GM03348 (cell line): ENCODE data around the gene ABCA10.
"Not testable (repeated sequence)": the region's sequence is repeated elsewhere in the genome, so short reads cannot be mapped to it uniquely, and the experiment has no call there.

Experiments
- DNase-seq: peaks from one replicate; pipeline ENCODE4 v3.0.0; 2012; ENCODE audit warnings: low spot score

Gene ABCA10, protein sequence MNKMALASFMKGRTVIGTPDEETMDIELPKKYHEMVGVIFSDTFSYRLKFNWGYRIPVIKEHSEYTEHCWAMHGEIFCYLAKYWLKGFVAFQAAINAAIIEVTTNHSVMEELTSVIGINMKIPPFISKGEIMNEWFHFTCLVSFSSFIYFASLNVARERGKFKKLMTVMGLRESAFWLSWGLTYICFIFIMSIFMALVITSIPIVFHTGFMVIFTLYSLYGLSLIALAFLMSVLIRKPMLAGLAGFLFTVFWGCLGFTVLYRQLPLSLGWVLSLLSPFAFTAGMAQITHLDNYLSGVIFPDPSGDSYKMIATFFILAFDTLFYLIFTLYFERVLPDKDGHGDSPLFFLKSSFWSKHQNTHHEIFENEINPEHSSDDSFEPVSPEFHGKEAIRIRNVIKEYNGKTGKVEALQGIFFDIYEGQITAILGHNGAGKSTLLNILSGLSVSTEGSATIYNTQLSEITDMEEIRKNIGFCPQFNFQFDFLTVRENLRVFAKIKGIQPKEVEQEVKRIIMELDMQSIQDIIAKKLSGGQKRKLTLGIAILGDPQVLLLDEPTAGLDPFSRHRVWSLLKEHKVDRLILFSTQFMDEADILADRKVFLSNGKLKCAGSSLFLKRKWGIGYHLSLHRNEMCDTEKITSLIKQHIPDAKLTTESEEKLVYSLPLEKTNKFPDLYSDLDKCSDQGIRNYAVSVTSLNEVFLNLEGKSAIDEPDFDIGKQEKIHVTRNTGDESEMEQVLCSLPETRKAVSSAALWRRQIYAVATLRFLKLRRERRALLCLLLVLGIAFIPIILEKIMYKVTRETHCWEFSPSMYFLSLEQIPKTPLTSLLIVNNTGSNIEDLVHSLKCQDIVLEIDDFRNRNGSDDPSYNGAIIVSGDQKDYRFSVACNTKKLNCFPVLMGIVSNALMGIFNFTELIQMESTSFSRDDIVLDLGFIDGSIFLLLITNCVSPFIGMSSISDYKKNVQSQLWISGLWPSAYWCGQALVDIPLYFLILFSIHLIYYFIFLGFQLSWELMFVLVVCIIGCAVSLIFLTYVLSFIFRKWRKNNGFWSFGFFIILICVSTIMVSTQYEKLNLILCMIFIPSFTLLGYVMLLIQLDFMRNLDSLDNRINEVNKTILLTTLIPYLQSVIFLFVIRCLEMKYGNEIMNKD (N-terminal part only)

DNA sequence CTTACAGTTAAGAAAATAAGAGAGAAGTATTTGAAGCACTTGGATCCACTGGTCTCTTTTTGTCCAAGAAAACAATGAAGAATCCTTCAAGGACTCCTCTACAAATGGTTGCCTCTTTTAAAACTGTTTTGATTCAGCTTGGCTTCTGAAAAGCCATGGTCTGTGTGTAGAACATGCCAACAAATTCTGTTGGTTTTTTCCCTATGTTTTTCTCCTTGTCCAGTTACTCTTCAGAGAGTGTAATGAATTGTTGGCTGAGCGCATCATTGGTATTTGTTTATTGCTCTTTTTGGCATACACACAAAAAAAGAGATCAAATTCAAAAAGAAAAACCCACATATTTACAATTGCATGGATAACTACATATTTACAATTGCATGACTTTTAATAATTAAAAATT is at the start of gene ABCA10:
Gene ABCA10 (minus strand): TSS at position 249 of the 400 bp plus-strand sequence. CDS start 3,466 bp downstream, outside the sequence.
- DNase-seq: no peak

DNA sequence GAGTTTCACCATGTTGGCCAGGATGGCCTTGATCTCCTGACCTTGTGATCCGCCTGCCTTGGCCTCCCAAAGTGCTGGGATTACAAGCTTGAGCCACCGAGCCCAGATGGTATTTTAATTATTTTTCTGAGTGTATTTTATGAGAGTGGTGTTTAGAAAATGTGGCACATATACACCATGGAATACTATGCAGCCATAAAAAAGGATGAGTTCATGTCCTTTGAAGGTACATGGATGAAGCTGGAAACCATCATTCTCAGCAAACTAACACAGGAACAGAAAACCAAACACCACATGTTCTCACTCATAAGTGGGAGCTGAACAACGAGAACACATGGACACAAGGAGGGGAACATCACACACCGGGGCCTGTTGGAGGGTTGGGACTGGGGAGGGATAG is 47.7 kb upstream of the ABCA10 start:
- not testable (repeated sequence) for DNase-seq

DNA sequence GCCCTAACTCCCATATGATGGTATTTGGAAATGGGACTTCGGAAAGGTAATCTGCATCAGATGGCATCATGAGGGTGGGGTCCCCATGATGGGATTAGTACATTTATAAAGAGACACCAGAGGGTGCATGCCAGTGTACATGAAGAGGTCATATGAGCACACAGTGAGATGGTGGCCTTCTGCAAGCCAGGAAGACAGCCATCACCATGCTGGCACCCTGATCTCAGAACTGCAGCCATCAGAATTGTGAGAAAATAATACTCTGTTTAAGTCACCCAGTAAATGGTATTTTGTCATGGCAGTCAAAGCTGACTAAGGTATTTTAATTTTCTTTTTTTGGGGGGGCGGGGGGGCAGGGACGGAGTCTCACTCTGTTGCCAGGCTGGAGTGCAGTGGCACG is 47.1 kb upstream of the ABCA10 start:
- no peak for DNase-seq

DNA sequence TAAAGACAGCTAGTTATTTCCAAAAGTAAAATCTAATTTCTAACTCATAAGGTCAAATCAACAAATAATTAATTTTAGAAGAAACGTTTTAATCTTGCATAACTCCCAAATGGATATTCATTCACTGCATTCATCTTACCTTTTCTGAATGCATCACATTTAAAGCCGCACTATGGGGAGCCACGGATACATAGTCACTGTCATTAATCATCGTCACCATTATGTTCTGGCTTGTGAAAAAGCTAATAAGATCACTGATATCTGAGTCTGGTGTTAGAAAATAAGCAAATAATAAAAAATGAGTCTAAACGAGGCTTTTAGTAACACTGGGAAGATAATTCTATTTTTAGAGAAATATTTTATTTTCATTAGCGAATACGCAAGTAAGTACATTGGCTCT is 42.4 kb upstream of the ABCA10 start:
- no peak for DNase-seq

DNA sequence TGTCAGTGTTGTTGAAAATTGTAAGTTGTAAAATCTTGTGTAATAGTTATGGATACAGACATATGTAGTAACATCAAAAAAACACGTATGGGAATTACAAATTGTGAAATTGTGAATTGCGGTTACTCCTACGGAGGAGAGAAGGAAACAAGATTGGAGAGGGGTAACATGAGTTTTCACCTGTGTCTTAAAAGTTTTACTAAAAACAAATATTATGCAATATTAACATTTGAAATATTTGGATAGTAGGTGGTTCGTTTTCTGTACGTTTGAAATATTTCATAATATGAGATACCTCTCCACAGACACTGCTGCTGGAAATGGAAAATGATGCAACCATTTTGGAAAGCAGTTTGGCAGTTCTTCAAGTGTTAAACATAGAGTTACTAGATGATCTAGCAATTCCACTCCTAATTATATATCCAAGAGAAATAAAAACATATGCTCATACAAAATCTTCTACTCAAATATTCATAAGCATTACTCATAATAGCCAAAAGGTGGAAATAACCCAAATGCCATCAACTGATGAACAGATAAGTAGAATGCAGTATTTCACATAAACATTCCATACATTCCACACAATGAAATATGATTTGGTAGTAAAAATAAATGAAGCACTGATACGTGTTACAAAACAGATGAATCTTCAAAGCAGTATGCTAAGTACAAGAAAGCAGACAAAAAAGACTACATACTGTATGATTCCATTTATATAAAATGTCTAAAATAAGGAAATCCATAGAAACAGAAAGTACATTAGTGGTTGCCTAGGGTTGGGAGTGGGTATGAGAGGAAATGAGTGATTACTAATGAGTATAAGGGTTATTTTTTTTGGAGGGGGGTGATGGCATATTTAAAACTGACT is 40.7 kb upstream of the ABCA10 start:
- peak; percentile 10 for DNase-seq

DNA sequence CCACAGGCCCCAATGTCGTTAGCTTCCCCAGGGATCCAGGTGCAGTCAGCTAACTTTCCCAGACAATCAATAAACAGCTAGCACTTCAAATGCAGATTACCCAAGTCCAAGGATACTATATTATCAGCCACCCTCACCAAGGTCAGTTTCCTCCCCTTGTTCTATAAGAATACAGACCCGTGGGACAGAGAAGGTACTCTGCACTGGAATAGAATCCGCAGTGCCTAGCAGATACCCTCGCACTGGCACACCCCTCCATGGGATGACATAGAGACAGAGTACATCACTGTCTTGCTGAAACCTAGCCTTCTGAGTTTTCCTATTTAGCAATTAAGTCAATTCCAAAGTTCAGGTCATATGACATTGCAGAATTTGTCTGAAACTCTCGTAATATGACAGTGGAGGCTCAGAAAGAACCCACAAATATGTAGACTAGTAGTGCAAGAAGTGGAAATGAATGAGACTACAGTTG is 40.0 kb upstream of the ABCA10 start:
- no peak for DNase-seq

DNA sequence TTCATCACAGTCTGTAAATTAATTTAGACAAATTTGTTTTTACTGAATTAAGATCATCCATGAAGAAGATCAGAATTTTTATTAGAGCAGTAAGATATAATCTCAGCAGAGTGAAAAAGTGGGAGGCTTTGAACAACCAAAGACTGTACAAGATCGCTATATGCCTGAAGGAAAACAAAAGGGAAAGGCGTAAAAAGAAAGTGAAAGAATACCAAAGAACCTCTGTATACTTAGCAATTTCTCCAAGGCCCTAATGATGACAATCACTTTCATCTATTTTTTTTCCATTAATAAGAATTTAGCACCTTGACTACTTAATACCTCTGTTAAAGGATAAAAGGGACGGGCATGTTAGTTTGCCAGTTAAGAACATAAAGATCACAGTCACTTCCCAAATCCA is 38.6 kb upstream of the ABCA10 start:
- no peak for DNase-seq

DNA sequence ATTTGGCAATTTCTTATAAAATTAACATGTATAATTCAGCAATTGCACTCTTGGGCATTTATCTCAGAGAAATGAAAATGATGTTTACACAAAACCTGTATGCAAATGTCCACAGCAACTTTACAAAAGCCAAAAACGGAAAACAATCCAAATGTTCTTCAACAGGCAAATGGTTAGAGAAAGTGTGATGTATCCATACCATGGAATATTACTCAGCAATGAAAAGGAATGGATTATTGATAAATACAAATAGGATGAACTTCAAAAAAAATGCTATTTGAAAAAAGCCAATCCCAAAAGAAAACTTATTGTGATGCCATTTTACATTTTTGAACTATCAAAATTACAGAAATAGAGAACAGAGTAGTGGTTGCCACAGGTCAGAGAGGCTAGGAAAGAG is 37.2 kb upstream of the ABCA10 start:
- DNase-seq: no peak

DNA sequence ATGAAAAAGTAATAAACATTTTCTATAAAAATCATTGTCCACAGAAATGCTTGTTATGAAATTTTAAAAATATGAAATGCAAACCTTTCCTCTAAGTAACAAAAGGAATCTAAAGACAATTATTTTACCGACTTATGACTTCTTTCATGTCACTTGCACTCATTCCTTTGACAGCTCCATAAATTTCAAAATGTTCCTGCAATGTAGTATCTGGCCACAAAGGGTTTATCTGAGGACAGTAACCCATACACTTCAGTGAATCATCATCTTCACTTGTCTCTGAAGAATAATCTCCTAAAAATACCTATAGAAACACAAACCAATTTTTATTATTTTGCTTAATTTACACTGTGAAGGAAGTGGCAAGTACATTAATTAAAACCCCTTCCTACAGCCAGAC is 25.6 kb upstream of the ABCA10 start:
- no peak for DNase-seq

DNA sequence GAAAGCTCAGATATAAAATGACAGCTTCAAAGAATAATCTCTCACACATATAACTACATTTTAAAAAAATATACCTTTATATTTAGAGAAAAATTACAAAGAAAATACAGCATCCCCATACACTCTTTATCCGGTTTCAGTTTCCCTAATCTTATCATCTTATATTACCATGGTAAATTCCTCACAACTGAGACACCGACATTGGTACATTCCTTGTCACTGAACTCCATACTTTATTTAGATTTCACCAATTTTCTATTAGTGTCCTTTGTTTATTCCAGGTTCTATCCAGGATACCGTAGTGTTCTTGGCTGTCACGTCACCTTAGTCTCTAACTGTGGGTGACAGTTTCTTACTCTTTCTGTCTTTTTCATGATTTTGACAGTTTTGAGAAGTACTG is 22.0 kb upstream of the ABCA10 start:
- DNase-seq: no peak

DNA sequence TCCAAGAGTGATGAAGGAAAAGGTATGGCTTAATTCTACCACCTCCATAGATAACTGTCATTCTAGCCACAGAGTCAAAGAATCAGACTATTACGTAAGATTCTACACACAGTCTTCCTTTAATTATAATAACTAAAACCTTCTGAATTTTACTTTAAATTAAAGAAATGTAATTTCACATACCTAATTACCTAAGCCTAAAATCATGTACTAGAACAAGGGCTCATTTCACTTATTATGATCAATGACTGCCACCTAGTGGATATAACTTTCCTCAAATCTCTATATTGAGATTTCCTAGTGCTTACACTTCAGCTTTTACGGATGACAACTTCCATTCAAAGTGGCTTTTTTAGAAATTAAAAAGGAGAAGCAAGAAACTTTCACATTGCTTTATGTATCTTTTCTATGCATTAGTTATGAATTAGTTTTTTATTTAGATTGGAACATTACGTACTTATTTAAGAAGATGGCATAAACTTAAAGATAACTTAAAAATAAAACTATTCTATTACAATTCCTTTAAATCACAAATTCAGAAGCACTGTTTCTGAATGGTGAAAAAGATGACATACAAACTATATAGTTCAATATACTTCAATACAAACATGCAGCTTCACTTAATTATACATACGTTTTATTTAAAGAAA is 18.2 kb upstream of the ABCA10 start:
- DNase-seq: peak; percentile 61

DNA sequence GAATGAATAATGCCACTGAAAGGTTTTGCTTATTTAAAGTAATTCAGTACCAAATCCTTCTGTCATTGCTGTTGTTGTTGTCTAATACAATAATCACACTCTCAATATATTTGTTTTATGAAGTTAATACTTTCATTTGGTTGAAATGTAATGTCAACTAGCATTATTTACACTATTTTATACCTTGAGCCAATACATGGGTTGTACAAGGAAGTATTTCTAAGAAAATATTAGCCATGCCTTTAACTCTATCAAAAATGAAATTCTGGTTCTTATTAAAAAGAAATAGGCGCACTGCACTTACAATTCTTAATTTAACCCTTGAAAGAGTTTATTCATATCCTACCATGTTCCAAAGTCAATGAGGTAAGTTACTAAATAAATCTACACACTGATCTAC is 17.6 kb upstream of the ABCA10 start:
- no peak for DNase-seq

DNA sequence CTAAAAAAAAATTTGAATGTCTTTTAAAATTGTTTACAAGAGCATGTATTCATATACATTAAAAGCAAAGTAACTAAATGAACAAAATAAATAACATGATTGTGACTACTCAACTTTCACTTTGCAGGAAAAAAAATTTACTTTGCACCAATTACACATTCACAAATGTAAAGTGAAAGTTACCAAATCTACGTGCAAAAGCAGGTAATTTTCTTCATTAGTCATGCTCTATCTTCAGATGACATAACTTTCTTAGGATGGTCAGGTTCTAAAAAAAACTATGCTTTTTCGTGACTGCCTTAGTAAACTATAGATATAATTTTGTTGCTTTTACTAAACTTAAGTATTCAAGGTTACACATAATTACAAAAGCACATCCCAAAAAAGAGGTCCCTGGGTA is 17.0 kb upstream of the ABCA10 start:
- DNase-seq: no peak

DNA sequence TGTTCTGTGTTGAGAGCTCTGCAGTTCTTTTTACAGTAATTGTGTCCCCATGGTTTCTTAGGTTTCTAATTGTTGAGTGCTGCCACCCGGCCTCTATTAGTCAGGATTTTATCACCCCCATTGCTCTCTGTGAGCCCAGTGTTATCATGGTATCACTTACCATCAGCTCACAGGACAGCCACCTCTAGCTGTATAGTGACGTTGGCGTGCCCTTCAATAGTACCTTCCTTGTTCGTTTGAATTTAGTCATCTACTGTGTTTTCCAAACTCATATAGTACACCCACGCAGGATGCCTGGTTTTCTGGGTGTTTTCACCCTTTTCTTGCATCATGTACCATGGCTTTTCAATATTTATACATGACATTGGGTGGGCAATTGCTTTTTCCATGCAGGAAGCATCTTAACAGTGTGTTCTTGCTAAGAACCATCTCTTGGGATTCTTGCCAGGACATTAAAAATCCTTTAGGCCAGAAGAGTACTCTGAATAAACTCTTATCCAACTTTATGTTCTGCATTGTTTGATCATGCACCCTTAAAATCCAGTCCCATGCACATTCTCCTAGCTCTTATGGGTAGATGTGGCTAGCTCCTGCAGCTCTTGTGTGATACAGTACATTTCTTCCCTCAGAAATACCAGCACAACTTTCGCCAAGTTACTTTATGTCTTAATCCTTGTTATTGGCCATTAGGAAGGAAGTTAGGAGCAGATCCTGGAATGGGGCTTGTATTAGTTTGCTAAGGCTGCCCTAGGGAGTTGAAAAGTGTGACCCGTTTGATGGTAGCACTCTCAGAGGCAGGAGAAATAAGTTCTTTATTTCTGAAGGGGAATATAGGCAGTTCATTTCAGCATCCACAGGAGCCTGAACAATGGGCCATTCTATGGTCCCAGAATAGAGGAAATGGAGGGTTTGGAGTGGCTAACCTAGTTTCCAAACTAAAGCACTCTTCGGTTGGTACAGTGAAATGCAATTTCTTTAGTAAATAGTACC is 11.3 kb upstream of the ABCA10 start:
- DNase-seq: no peak

DNA sequence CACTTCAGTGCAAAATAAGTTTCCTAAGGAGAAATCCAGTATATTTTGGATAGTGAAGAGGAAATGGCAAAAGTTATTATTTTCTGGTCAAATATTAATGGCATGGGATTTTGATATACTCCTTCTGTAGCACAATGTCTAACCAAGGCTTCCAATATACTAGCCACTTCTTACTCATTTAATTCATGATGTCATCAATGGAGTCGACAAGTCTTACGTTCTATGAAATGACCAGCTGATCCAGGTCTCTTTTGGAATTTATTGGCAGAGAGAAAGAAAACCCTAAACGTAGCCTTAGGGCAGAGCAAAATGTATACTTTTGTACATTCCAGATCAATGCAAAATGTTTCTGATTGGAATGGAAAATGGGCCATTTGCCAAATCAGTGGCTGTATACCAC is 8.3 kb upstream of the ABCA10 start:
- DNase-seq: no peak

DNA sequence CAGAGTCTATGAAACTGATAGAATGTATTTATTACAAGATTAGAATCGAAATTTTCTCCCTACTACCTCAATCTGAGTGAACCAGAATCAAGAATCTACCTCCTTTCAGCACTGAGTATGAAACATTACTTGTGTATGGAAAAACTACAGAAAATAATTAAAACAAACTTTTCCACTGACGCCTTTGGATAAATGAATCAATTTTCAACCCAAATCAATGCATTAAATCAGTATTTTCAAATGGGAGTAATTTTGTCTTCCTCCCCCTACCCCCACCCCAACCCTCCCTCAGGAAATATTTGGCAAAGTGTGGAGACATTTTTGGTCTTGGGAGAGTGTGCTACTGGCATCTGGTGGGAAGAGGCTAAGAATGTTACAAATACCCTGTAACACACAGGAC is 7.8 kb upstream of the ABCA10 start:
- DNase-seq: peak; percentile 6

DNA sequence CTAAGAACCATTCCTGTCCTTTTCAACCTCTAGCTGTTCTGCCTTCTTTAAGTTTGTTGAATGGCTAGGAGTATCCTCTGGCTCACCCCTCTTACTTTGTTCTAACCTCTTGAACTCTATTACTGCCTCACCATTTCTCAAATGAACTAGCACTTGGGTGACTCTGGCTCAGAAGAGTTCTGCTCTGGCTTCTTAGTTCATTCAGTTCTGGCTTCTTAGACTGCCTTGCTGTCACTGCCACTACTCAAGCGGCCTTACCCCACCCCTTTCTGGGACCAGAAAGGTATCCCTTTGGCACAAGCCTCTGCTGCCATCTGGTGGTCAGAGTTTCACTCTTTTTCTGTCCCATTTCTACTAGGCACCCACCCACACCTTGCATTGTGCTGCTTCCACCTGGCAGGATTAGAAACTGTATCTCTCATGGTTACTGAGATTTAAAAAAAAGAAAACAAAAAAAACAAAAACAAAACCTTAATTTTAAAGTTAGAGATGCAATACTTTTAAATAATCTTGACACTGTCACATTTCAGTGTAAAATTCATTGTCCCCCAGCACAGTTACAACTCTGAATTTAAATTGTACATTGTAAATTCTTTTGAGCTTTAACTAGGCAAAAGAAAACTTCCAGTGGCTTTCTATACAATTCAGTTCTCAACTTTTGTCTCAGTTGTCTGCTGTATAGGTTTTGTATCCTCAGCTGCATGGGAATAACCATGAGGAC is 6.9 kb upstream of the ABCA10 start:
- DNase-seq: peak; percentile 75

DNA sequence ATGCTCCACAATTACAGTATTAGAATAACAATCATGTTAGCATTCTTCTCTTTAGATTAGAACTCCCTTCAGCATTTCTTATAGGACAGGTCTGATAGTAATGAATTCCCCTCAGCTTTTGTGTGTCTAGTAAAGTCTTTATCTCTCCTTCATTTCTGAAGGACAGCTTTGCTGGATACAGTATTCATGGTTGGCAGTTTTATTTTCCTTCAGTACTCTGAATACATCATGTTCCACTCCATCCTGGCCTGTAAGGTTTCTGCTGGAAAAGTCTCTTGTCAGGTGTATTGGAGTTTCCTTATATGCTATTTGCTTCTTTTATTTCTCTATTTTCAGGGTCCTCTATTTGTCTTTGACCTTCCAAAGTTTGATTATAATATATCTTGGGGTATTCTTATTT is 4.0 kb upstream of the ABCA10 start:
- no peak for DNase-seq

DNA sequence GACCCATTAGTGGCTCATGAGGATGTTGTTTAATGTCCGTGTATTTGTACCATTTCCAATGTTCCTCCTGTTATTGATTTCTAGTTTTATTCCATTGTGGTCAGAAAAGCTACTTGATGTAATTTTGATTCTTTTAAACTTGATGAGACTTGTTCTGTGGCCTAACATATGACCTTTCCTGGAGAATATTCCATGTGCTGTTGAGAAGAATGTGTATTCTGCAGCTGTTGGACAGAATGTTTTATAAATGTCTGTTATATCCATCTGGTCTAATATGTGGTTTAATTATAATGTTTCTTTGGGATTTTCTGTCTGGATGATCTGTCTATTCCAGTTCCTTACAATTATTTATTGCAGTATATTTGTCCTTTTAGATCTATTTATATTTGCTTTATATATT is 2.9 kb upstream of the ABCA10 start:
- no peak for DNase-seq
